Measurements from ENCODE around the gene SLC25A33. TPM values are rescaled to one million over a fixed set of nuclear protein-coding genes. Genes with fewer than 3 reads are reported as not detected.

Gene SLC25A33
- total RNA-seq, 2 donors from 2014 or later = 10.9 to 16.4 TPM

DNA sequence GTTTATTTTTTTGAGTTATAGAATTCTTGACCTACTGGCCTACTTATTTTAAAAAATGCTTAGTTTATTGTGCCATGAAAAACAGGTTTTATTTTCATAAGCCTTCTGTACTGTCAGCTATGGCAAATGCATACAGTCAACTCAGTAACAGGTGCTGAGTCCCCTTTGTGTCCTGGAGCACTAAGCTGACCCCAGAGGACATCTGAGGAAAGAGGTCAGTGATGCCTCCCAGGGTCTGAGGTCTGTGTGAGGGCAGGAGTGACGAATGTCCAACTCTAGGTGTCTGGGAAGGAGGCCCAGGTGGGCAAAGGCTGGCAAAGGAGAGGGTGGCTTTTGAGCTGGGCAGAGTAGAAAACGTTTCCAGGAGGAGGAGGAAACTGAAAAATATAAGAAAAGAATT is 41.7 kb downstream of the SLC25A33 start:
- H3K4me1 ChIP-seq = no peaks in the 10 kb centered on the region
- H3K27me3 ChIP-seq = no peaks in the 10 kb centered on the region
- H3K36me3 ChIP-seq = peaks cover 46% of the 10 kb centered on the region
- H3K4me3 ChIP-seq = no peak overlapping the region
- TF ChIP-seq CTCF (IDR thresholded peaks at IDR 0.05) = no peak
- DNase-seq (ENCODE audit: low spot score) = no peak
- H3K9me3 ChIP-seq = no peaks in the 10 kb centered on the region
- H3K27ac ChIP-seq = no peak overlapping the region

- H3K27ac ChIP-seq = no peak overlapping the region
- DNase-seq (ENCODE audit: low spot score) = no peak
- TF ChIP-seq CTCF (IDR thresholded peaks at IDR 0.05) = no peak
These were observed 47.0 kb downstream of the SLC25A33 start for GRCh38 chr1:9586147-9586766.

DNA sequence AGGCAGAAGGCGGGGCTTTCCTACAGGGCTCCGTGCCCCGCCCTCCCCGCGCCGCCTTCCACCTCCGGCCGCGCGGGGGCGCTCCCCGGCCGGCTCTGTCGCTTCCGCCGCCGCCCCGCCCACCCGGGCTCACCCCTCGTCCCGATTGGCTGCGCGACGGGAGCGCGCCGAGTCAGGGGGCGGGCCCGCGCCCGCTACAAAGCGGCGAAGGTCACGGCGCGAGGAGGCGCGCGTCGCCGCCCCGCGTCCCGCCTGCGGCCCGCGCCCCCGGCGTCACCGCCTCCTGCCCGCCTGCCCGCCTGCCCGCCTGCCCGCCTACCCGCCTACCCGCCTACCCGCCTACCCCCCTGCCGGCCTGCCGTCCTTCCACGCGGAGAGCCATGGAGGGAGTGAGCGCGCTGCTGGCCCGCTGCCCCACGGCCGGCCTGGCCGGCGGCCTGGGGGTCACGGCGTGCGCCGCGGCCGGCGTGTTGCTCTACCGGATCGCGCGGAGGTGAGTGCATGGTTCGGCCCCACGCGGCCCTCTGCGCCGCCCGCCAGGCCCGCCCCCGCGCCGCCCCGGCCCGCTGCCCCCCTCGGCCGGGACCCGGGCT is 49.4 kb downstream of the SLC25A33 start, which contains the start of gene TMEM201:
Gene TMEM201, plus strand, starts transcription at position 361 of the 593 bp plus-strand sequence. Its CDS starts 20 bp downstream, at position 381.
- TF ChIP-seq CTCF (IDR thresholded peaks at IDR 0.05) = peak; percentile 91 to 93
- peak within 1 kb of the TSS; percentile 70 to 74 for H3K4me3 ChIP-seq
- H3K4me1 ChIP-seq = peaks cover 0 to 49% of the 10 kb centered on the region in 2 donors
- H3K27me3 ChIP-seq = no peaks in the 10 kb centered on the region
- H3K9me3 ChIP-seq = no peaks in the 10 kb centered on the region
- peak; percentile 91 for DNase-seq (ENCODE audit: low spot score)
- H3K27ac ChIP-seq = peak within 1 kb of the TSS; percentile 51 to 66
- no peaks in the 10 kb centered on the region for H3K36me3 ChIP-seq

More at GRCh38 chr1:9586147-9586766, 47.0 kb downstream of the SLC25A33 start:
- Histone ChIP-seq H3K4me3 (no peak overlapping the region), H3K4me1 (peaks cover 0 to 25% of the 10 kb centered on the region in 2 donors), H3K27me3 (no peaks in the 10 kb centered on the region), H3K9me3 (no peaks in the 10 kb centered on the region), H3K36me3 (peaks cover 13% of the 10 kb centered on the region)

- H3K4me1 ChIP-seq = peaks cover 0 to 55% of the 10 kb centered on the region in 2 donors
- peak overlapping the region; percentile 70 to 74 for H3K4me3 ChIP-seq
- no peak for DNase-seq (ENCODE audit: low spot score)
- no peaks in the 10 kb centered on the region for H3K9me3 ChIP-seq
- no peaks in the 10 kb centered on the region for H3K36me3 ChIP-seq
- H3K27ac ChIP-seq = peak overlapping the region; percentile 51 to 66
- TF ChIP-seq CTCF (IDR thresholded peaks at IDR 0.05) = no peak
- H3K27me3 ChIP-seq = no peaks in the 10 kb centered on the region
These were observed 50.0 kb downstream of the SLC25A33 start for GRCh38 chr1:9589144-9589718.

GRCh38 chr1:9589719-9590157 is 50.5 kb downstream of the SLC25A33 start:
- H3K4me3 ChIP-seq = peak overlapping the region; percentile 70 to 74
- H3K4me1 ChIP-seq = peaks cover 0 to 58% of the 10 kb centered on the region in 2 donors
- no peaks in the 10 kb centered on the region for H3K36me3 ChIP-seq
- H3K27ac ChIP-seq = peak overlapping the region; percentile 51 to 66
- DNase-seq (ENCODE audit: low spot score) = no peak
- TF ChIP-seq CTCF (IDR thresholded peaks at IDR 0.05) = no peak
- H3K9me3 ChIP-seq = no peaks in the 10 kb centered on the region
- H3K27me3 ChIP-seq = no peaks in the 10 kb centered on the region

Data from right atrium auricular region (tissue), 2 donors.